ENCODE data around the gene OLR1.

GRCh38 chr12:10136637-10137205 is 35.2 kb downstream of the OLR1 start:
- TF ChIP-seq CTCF (IDR thresholded peaks at IDR 0.05; ENCODE audit: extremely low read depth in 1 of 2, insufficient read depth in 1 of 2, low read depth in 1 of 2, low read length in 2 of 2) (no peak), POLR2A (IDR thresholded peaks at IDR 0.05; ENCODE audit: low read depth, low read length) (no peak), EZH2 (IDR thresholded peaks at IDR 0.05; ENCODE audit: borderline replicate concordance, low read depth, low read length, severe bottlenecking) (no peak), MAX (IDR thresholded peaks at IDR 0.05; ENCODE audit: insufficient read depth, insufficient read length) (no peak), POLR2AphosphoS5 (IDR thresholded peaks at IDR 0.05; ENCODE audit: insufficient read depth, low read depth, low read length) (no peak), MYC (IDR thresholded peaks at IDR 0.05; ENCODE audit: low read depth, low read length) (no peak)

Measured in endothelial cell of umbilical vein (primary cell).